ENCODE data around the gene F13A1. TPM values are rescaled to one million over a fixed set of nuclear protein-coding genes. Genes with fewer than 3 reads are reported as not detected.
A peak's percentile ranks its signal among the peaks of the same experiment; 100 is the strongest.

The F13A1 gene
- polyA plus RNA-seq, 2 of the 4 experiments (the other 2 are of a cell fraction) = not detected

GRCh38 chr6:6180684-6181083, 139.8 kb downstream of the F13A1 start (continued):
- no peak for TF ChIP-seq BHLHE40 (IDR thresholded peaks at IDR 0.05; ENCODE audit: low read depth, low read length)
- TF ChIP-seq CEBPB (IDR thresholded peaks at IDR 0.05) = no peak
- no peak for TF ChIP-seq FOSL2 (IDR thresholded peaks at IDR 0.05)
- no peak for TF ChIP-seq FOSL2 (CRISPR knock-in tag; IDR thresholded peaks at IDR 0.05)

GRCh38 chr6:6179858-6180623, 140.4 kb downstream of the F13A1 start:
- Histone ChIP-seq H3K4me2 (no peak overlapping the region), H3K4me3 (no peak overlapping the region), H3K27ac (no peak overlapping the region), H3K4me1 (no peaks in the 10 kb centered on the region), H3K9me3 (no peaks in the 10 kb centered on the region)
- ChIA-PET CTCF (no interaction called here), POLR2A (no interaction called here)
- FAIRE-seq (no peak), DNase-seq (ENCODE audit: low read depth in 1 of 2, low spot score in 1 of 2) (peak in 1 of 2 experiments; percentile 4), ATAC-seq (no peak)
- TF ChIP-seq EP300 (IDR thresholded peaks at IDR 0.05) = no peak
- TF ChIP-seq HDAC2 (IDR thresholded peaks at IDR 0.05) = no peak
- no peak for TF ChIP-seq ATOH8 (CRISPR knock-in tag; IDR thresholded peaks at IDR 0.05; ENCODE audit: low read depth)
- no peak for TF ChIP-seq HOXB13 (CRISPR knock-in tag; IDR thresholded peaks at IDR 0.05; ENCODE audit: low read depth)
- TF ChIP-seq SREBF2 (IDR thresholded peaks at IDR 0.05) = no peak
- no peak for TF ChIP-seq JUNB (IDR thresholded peaks at IDR 0.05)
- TF ChIP-seq BCL3 (IDR thresholded peaks at IDR 0.05) = no peak
- no peak for TF ChIP-seq POLR2A (IDR thresholded peaks at IDR 0.05; ENCODE audit: low read length)
- TF ChIP-seq CHD4 (IDR thresholded peaks at IDR 0.05; ENCODE audit: borderline replicate concordance) = no peak
- TF ChIP-seq FOSL2 (IDR thresholded peaks at IDR 0.05) = no peak
- no peak for TF ChIP-seq FOSL2 (CRISPR knock-in tag; IDR thresholded peaks at IDR 0.05)
- TF ChIP-seq NR3C1 (IDR thresholded peaks at IDR 0.05) = no peak
- no peak for TF ChIP-seq MAX (IDR thresholded peaks at IDR 0.05)
- no peak for TF ChIP-seq ELK1 (IDR thresholded peaks at IDR 0.05; ENCODE audit: low read depth, low read length)
- no peak for TF ChIP-seq CHD2 (IDR thresholded peaks at IDR 0.05; ENCODE audit: low read length, partially characterized antibody)
- no peak for TF ChIP-seq POLR2AphosphoS2 (conservative IDR thresholded peaks at IDR 0.05; ENCODE audit: low read length)
- no peak for TF ChIP-seq E2F6 (IDR thresholded peaks at IDR 0.05; ENCODE audit: borderline replicate concordance, low read depth)
- no peak for TF ChIP-seq RNF2 (IDR thresholded peaks at IDR 0.05; ENCODE audit: borderline replicate concordance, low read depth)
- no peak for TF ChIP-seq EHF (CRISPR knock-in tag; IDR thresholded peaks at IDR 0.05)
- 31% methylated on average over 11 of the region's 11 CpGs for WGBS (ENCODE audit: missing lambda C conversion rate)

- no peak for FAIRE-seq
- CTCF ChIA-PET = no interaction called here
- WGBS (ENCODE audit: missing lambda C conversion rate) = 49% methylated on average over 6 of the region's 6 CpGs
- TF ChIP-seq BHLHE40 (IDR thresholded peaks at IDR 0.05; ENCODE audit: low read depth, low read length) (no peak), RARB (CRISPR knock-in tag; IDR thresholded peaks at IDR 0.05) (no peak), EHMT2 (IDR thresholded peaks at IDR 0.05; ENCODE audit: low read depth) (no peak), MAFK (IDR thresholded peaks at IDR 0.05; ENCODE audit: partially characterized antibody) (no peak), CHD2 (IDR thresholded peaks at IDR 0.05; ENCODE audit: low read length, partially characterized antibody) (no peak), NR3C1 (IDR thresholded peaks at IDR 0.05) (no peak), ZC3H11A (IDR thresholded peaks at IDR 0.05) (no peak), FOSB (CRISPR knock-in tag; IDR thresholded peaks at IDR 0.05) (no peak), MYC (IDR thresholded peaks at IDR 0.05; ENCODE audit: borderline replicate concordance, low read length) (no peak), E2F6 (IDR thresholded peaks at IDR 0.05; ENCODE audit: borderline replicate concordance, low read depth) (no peak)
- Histone ChIP-seq H3K4me3 (no peak overlapping the region), H3K4me2 (no peak overlapping the region), H3K9me3 (no peaks in the 10 kb centered on the region), H3K27ac (no peak overlapping the region), H3K4me1 (no peaks in the 10 kb centered on the region)
- no peak for ATAC-seq
- POLR2A ChIA-PET = no interaction called here
- DNase-seq (ENCODE audit: low read depth in 1 of 2, low spot score in 1 of 2) = no peak
Observed at GRCh38 chr6:6178795-6179194, 141.7 kb downstream of the F13A1 start.
